Thyroid gland (tissue), 4 donors: ENCODE results near the gene PRKAG1. TPM values are rescaled to one million over a fixed set of nuclear protein-coding genes. Genes with fewer than 3 reads are reported as not detected.
A peak's percentile ranks its signal among the peaks of the same experiment; 100 is the strongest.

ENCODE experiments used
- DNase-seq, 2 donors: peaks; one replicate each; pipeline ENCODE4 v3.0.0-alpha.2; 2019
- H3K27ac ChIP-seq, 3 donors: fragments of 200-600 bp; sonication (generic); 1 replicate in 2 of 3; 2 replicates in 1 of 3; pipeline ENCODE4 v1.5.1; 2016 to 2019; ENCODE audit warnings: mild to moderate bottlenecking in 1 of 3, moderate library complexity in 1 of 3
- H3K27me3 ChIP-seq: fragments of 200-600 bp; sonication (generic); one replicate; pipeline ENCODE4 v1.5.1; 2019
- H3K36me3 ChIP-seq, 2 donors: fragments of 200-600 bp; sonication (generic); one replicate each; pipeline ENCODE4 v1.5.1; 2016 to 2019
- H3K4me1 ChIP-seq, 2 donors: fragments of 200-600 bp; sonication (generic); one replicate each; pipeline ENCODE4 v1.5.1; 2017 to 2019
- H3K4me3 ChIP-seq, 3 donors: fragments of 200-600 bp; sonication (generic); replicated peaks in 1 of 3; 1 replicate in 2 of 3; 2 replicates in 1 of 3; pipeline ENCODE4 v1.5.1; 2016; ENCODE audit warnings: mild to moderate bottlenecking in 1 of 3
- H3K9me3 ChIP-seq: fragments of 200-600 bp; sonication (generic); one replicate; pipeline ENCODE4 v1.5.1; 2017
- POLR2A ChIP-seq, 2 donors: fragments of 450-650 bp; IDR thresholded peaks; one replicate each; pipeline ENCODE4 v1.6.1; 2017; ENCODE audit warnings: antibody characterized with exemption in 2 of 2, mild to moderate bottlenecking in 2 of 2, moderate library complexity in 1 of 2
- WGBS, 2 donors: methylation state at CpG; one replicate each; pipeline ENCODE4 v1.1.5; 2017; 5-methylcytosine and 5-hydroxymethylcytosine counted together
- intact Hi-C: fragments of 100-400 bp; cut with DNase I; formaldehyde crosslinking; loops from one replicate; pipeline ENCODE4 v1.15.1; 2023
- total RNA-seq, 4 donors: library from RNA; depleted of rRNA; stranded (reverse); fragments of >200 nt; gene quantifications; one replicate each; pipeline ENCODE4 v1.2.3, GENCODE V29; 2016
- TF ChIP-seq, protein P1 (sequence below), 6 experiments: fragments of 200-600 bp in 3 of 6; fragments of 450-650 bp in 3 of 6; sonication (generic) in 3 of 6; IDR thresholded peaks; one replicate each; pipeline ENCODE4 v1.5.1; 2016 to 2019; ENCODE audit warnings: antibody characterized with exemption in 6 of 6, mild to moderate bottlenecking in 2 of 6, inconsistent platforms in 1 of 6, moderate library complexity in 1 of 6

PRKAG1 gene
- total RNA-seq, 4 donors from 2014 or later, result 50.3 to 68.1 (median 59.9) TPM

DNA sequence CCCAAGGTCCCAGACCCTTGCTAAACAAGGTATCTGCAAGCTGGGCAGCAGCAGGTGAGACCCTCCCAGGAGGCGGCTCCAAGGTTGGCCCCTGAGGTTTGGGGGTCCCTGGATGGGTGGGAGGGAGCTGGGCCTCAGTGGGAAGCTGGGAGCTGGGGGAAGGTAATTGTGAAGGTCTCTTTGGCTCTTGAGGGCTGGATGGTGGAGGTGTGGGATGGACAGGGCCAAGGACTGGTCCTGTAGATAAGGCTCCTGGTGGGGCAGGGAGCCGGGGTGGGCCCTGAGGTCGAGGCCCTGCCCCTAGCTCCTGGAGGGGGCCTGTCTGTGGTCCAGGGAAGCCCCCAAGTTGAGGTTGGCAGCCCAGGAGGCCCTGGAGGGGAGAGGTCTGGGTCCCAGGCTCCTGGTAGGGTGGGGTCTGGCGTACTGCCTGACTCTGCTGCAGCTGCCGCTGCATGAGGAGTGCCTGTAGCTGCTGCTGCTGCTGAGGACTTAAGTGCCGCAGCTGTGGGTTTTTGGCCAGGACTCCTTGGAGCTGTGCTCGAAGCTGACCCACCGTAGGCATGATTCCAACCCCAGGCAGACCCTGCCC is 13.1 kb upstream of the PRKAG1 start:
- no peaks in the 10 kb centered on the region for H3K9me3 ChIP-seq
- H3K4me3 ChIP-seq, result no peak overlapping the region
- DNase-seq, result no peak
- H3K4me1 ChIP-seq, result no peaks in the 10 kb centered on the region
- H3K27ac ChIP-seq, result no peak overlapping the region
- intact Hi-C loops, result no loop called here
- TF ChIP-seq POLR2A (IDR thresholded peaks at IDR 0.05), result no peak
- TF ChIP-seq, protein P1, sequence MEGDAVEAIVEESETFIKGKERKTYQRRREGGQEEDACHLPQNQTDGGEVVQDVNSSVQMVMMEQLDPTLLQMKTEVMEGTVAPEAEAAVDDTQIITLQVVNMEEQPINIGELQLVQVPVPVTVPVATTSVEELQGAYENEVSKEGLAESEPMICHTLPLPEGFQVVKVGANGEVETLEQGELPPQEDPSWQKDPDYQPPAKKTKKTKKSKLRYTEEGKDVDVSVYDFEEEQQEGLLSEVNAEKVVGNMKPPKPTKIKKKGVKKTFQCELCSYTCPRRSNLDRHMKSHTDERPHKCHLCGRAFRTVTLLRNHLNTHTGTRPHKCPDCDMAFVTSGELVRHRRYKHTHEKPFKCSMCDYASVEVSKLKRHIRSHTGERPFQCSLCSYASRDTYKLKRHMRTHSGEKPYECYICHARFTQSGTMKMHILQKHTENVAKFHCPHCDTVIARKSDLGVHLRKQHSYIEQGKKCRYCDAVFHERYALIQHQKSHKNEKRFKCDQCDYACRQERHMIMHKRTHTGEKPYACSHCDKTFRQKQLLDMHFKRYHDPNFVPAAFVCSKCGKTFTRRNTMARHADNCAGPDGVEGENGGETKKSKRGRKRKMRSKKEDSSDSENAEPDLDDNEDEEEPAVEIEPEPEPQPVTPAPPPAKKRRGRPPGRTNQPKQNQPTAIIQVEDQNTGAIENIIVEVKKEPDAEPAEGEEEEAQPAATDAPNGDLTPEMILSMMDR (IDR thresholded peaks at IDR 0.05), result no peak
- no peaks in the 10 kb centered on the region for H3K27me3 ChIP-seq
- 86 to 90% methylated on average over 7 to 8 of the region's 8 CpGs for WGBS, 2 donors
- H3K36me3 ChIP-seq, result peaks cover 53 to 64% of the 10 kb centered on the region in 2 donors

DNA sequence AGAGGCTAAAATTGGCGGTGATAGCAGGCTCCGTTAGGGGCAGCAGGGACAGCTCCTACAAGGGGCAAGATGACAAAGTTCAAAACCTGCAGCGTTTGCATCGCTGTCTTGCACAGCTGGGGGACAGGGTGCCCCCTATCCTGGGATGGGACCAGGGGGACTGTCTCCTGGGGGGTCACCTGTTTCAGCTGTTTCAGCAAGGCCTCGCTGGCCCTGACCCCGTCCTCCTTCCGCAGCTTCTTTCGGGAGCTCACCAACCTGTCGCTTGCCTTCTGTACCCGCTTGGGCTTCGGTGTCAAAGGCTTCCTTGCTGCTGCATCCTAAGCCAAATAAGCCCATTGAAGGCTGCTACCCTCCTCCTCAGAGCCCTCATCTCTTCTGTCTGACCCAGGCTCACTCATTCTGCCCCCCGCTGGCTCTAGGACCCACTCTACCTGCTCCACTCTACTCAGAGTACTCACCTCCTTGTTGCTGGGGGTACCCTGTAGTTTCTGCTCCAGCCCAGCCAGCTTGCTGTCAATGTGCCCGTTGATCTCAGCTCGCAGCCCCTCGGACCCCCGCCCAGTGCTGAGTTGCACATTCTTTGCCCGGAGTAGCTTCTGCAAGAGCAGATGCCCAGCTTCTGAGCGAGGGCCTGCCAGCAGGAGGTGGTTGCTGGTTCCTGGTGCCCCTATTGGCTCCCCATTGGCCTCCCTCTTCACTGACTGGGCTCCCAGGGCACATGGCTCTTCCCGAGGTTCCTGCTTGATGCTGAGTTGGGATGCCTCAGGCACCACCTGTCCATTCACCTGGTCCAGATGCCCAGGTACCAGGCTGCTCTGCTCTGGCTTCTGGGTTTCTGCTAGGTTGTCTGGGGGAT is 12.4 kb upstream of the PRKAG1 start:
- no peak overlapping the region for H3K27ac ChIP-seq
- DNase-seq, result no peak
- 95 to 97% methylated on average over 18 to 19 of the region's 19 CpGs for WGBS, 2 donors
- H3K27me3 ChIP-seq, result no peaks in the 10 kb centered on the region
- no peaks in the 10 kb centered on the region for H3K4me1 ChIP-seq
- intact Hi-C loops, result no loop called here
- no peak overlapping the region for H3K4me3 ChIP-seq
- H3K9me3 ChIP-seq, result no peaks in the 10 kb centered on the region
- TF ChIP-seq, protein P1 (IDR thresholded peaks at IDR 0.05), result no peak
- TF ChIP-seq POLR2A (IDR thresholded peaks at IDR 0.05), result no peak
- H3K36me3 ChIP-seq, result peaks cover 61 to 71% of the 10 kb centered on the region in 2 donors

DNA sequence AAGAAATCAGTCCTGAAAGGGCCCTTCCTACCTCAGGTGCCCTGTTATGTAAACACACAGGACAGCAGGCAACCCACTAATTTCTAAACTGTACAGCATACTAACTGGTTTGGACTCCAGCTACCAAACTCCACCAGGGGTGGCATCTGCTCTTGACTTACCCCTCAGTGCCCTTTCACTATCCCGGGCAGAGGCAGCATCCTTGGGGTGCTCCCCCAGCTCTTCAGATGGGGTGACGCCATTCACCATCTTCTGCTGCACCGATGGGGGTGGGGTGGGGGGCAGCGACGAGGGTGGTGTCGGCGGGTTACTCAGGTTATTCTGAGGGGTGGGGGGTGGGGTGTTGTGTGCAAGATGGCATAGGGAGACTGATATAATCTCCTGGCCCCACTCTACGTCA is 11.5 kb upstream of the PRKAG1 start:
- DNase-seq, result no peak
- Histone ChIP-seq H3K4me1 (no peaks in the 10 kb centered on the region), H3K27me3 (no peaks in the 10 kb centered on the region), H3K4me3 (no peak overlapping the region), H3K36me3 (peaks cover 62 to 78% of the 10 kb centered on the region in 2 donors), H3K27ac (no peak overlapping the region), H3K9me3 (no peaks in the 10 kb centered on the region)
- 95 to 97% methylated on average over 7 of the region's 8 CpGs for WGBS, 2 donors
- TF ChIP-seq POLR2A (IDR thresholded peaks at IDR 0.05), result no peak
- TF ChIP-seq, protein P1 (IDR thresholded peaks at IDR 0.05), result no peak
- intact Hi-C loops, result no loop called here

DNA sequence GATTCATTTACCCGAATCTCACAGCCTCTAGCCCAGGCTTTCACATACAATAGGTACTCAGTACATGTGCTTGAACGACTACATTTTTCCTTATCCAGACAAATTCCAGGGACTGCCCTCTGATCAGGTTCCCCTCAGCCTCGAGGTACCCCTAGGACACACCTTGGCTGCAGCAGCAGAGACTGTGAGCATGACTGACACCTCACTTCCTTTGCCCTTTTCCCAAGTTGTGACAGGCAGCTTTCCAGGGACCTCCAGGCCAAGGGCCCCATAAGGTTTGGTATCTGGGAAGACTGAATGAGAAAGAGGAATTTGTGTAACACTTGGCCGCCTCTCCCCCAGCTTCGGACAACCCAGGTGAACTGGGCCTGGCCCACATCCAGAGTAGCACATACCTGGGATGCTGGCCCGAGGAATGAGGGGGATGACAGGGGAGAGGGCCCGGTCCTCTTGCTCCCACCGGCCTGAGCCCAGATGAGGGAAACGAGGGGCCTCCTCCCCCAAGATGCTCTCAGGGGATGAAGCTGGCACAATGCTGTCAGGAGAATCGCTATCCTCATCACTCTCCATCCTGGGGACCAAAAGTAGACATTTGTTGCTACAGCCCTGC is 10.2 kb upstream of the PRKAG1 start:
- TF ChIP-seq POLR2A (IDR thresholded peaks at IDR 0.05), result no peak
- TF ChIP-seq, protein P1 (IDR thresholded peaks at IDR 0.05), result no peak
- Histone ChIP-seq H3K27me3 (no peaks in the 10 kb centered on the region), H3K27ac (no peak overlapping the region), H3K4me1 (no peaks in the 10 kb centered on the region), H3K36me3 (peaks cover 64 to 77% of the 10 kb centered on the region in 2 donors), H3K4me3 (no peak overlapping the region), H3K9me3 (no peaks in the 10 kb centered on the region)
- WGBS, 2 donors, result 71 to 74% methylated on average over 10 of the region's 10 CpGs
- intact Hi-C loops, result no loop called here
- peak in 1 of 2 donors; percentile 39 for DNase-seq
